Dermis microvascular lymphatic vessel endothelial cell (primary cell): ENCODE data around the gene PRSS8. TPM values are rescaled to one million over a fixed set of nuclear protein-coding genes. Genes with fewer than 3 reads are reported as not detected.
"Not testable (repeated sequence)": the region's sequence is repeated elsewhere in the genome, so short reads cannot be mapped to it uniquely, and the experiment has no call there.

ENCODE experiments used
- DNase-seq, 2 donors: peaks; one replicate each; pipeline versions ENCODE4 v3.0.0 to v3.0.0-alpha.2; 2010; ENCODE audit warnings: low read depth in 2 of 2
- total RNA-seq: library from RNA; depleted of rRNA; stranded (reverse); fragments of >200 nt; gene quantifications from 2 replicates; pipeline ENCODE4 v1.2.1, GENCODE V29; 2014

PRSS8 gene
- total RNA-seq: not detected in 2 replicates

DNA sequence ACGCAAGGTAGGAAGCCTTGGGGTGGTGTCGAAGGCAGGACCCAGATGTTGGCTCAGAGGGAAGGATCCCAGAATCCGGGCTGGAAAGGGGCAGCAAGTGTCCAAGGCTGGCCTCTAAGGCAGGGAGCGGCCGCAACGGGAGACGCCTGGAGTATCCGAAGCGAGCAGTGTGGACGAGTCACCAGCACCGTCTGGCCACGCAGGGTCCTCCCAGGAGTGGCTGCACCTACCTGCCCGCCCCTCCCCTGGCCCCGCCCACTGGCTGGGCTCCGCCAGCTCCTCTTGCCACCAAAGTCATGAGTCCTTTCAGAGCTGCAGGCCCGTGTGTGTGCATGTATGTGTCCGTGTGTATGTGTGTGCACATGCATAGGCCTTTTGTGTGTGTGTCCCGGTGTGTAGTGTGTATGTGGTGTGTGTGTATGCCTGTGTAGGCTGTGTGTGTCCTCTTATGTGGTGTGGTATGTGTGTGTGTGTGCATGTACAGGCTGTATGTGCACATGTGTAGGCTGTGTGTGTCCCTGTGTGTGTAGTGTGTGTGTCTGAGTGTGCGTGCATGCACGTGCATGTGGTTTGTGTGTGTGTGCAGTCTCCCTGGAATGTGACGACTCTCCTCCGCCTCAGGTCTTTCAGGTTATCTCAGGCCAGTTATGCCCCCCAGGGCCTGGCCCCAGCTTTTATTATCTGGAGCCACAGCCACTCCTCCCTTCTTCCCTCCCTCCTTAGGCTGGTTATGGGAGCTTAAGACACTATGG lies at the start of gene PRSS8:
TSS of gene PRSS8 (minus strand) at position 193 of the 752 bp plus-strand sequence. CDS start 229 bp downstream, outside the sequence.
- DNase-seq: no peak

DNA sequence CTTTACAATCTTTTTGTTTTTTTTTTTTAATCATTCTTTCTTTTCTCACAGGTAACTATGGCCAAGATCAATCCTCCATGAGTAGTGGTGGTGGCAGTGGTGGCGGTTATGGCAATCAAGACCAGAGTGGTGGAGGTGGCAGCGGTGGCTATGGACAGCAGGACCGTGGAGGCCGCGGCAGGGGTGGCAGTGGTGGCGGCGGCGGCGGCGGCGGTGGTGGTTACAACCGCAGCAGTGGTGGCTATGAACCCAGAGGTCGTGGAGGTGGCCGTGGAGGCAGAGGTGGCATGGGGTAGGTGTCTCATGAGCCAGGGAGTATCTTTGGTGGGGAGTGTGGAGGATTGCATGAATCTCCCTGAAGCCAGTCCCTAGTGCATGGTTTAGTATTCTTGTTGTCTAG lies 49.4 kb upstream of the PRSS8 start:
- DNase-seq: no peak

DNA sequence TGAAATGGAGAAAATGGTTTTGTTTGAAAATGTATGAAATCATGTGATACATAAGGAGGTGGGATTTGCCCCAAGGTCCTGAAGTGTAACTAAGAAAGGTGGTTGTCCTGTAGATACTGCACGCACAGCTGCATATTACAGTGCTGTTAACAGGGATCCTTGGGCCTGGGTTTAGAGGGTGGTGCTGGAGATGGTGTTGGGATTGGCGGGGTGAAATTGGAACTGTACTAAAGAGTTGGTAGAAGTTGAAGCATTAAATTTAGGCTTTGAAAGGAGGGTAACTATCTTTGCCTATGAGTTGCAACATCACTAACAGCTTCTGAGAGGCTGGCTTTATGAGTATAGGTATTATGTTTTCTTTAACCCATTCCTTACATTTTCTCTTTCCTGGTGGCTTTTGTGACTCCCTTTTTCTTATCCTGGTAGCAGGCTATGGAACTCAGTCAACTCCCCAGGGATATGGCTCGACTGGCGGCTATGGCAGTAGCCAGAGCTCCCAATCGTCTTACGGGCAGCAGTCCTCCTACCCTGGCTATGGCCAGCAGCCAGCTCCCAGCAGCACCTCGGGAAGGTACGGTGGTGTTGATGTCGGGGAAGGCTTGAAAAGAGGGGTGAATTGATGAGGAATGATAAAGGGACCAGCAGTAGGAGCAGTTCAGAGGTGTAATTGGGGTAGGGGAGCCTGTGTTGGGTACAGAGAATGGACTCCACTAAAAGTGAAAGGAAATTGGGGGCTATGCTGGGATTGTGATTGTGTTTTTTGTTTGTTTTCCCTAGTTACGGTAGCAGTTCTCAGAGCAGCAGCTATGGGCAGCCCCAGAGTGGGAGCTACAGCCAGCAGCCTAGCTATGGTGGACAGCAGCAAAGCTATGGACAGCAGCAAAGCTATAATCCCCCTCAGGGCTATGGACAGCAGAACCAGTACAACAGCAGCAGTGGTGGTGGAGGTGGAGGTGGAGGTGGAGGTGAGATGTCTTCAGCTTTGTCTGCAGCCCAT lies 48.2 kb upstream of the PRSS8 start:
- no peak for DNase-seq

DNA sequence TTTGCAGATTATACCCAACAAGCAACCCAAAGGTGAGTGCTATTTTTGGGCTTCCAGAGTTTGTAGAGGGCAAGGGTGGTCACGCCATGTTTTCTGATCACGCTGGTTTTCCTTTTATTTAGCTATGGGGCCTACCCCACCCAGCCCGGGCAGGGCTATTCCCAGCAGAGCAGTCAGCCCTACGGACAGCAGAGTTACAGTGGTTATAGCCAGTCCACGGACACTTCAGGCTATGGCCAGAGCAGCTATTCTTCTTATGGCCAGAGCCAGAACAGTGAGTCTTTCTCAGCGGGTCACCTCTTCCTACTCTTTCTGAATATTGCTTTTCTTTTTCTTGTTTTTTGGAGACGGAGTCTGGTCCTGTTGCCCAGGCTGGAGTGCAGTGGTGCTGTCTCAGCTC lies 46.9 kb upstream of the PRSS8 start:
- DNase-seq: no peak

DNA sequence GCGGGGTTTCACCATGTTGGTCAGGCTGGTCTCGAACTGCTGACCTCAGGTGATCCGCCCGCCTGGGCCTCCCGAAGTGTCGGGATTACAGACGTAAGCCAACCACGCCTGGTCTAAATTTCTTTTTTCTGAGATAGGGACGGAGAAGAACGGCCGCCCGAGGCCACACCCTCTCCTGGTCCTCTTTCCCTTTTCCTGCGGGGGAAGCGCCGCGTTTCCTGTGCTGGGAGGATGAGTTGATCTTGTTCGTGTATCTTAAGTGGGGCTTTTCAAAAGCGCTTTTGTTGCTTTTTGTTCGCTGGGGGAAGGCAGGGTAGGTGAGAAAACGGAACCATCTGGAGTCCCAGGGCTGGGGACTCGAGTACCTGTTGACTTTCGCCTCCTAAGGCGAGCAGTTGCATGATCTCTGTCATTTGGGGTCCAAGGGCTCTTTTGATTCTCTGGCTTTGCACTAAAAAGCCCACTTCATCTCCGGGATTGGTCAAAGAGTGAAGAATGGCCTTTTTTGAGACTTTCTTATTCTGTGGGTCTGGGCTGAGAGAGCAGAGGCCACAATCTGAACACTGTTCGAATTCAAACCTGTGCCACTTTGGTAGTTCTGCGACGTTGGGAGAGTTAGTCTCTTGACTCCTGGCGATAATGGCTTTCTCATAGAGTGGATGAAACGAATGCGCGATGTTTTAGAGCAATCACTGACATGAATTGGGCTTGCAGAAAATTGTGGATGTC lies 45.7 kb upstream of the PRSS8 start:
- peak; percentile 12 to 66 for DNase-seq

DNA sequence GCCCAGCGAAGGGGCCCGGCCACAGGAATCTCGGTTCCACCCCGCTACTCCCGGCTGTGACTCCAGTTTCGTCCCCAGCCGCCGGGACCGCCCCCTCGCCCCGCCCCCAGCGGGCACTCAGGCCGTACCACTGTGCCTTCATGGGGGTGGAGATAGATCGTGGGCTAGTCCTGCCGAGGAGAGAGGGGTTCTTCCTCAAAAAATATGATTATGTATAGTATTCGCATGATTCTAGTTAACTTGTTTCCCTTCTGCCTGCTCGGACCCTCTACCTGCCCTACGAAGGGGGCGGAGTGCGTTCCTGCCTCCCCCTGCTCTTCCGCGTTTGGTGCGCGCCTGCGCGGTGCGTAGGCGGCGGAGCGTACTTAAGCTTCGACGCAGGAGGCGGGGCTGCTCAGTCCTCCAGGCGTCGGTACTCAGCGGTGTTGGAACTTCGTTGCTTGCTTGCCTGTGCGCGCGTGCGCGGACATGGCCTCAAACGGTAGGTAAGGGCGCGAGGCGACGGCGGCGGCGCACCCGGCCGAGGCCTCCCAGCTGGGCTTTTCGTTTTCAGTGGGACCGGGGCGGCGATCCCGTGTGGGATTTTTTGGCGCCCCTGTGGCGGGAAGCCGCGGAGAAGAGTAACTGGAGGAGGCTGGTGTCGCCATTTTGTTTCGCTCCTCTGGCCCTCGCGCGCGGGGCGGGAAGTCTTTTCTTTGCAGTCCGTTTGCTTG lies 44.4 kb upstream of the PRSS8 start, which contains the start of gene FUS:
TSS of gene FUS (plus strand) at position 393 of the 713 bp plus-strand sequence. CDS start at position 469, 76 bp downstream.
- DNase-seq: peak; percentile 82 to 90

DNA sequence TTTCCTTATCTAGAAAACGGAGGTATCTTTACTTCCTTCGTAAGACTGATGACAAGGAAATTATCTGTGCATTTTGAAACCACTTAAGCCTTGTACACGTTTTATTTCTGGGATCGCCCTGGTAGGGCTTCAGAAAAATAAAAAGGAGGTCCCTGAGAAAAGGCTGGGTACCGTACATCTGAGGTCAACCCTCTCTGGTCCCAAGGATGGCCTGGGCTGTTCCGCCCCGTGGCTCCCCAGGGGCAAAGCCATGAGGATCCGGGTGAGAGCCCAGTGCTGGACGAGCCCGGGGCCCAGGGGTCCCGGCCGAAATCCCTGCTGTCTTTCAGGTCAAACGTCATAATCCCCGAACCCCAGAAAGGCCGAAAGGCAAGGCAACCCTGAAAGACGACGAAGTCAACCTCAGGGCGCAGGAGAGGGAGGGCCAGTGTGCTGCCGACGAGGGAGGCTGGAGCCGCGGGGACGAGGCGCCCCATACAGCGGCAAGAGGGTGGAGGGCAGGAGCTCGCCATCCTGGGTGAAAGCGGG lies 43.8 kb upstream of the PRSS8 start:
- DNase-seq: no peak

DNA sequence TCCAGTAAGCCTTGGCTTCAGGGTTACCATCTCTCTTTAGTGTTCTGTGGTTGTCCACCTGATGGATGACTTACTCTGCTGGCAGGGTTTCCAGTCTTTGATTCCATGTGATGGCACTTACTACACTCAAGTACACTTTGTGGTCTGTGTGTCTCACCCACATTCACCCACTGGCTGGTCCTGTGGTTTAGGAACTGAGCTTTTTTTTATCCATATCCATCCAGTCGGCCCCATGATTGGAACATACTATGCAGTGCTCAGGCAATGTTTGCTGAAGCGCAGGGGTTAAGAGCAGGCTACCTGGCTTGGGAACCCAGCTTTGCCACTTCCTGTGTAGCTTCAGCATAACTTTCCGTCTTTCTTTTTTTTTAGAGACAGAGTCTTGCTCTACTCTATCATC lies 41.6 kb upstream of the PRSS8 start:
- DNase-seq: no peak

DNA sequence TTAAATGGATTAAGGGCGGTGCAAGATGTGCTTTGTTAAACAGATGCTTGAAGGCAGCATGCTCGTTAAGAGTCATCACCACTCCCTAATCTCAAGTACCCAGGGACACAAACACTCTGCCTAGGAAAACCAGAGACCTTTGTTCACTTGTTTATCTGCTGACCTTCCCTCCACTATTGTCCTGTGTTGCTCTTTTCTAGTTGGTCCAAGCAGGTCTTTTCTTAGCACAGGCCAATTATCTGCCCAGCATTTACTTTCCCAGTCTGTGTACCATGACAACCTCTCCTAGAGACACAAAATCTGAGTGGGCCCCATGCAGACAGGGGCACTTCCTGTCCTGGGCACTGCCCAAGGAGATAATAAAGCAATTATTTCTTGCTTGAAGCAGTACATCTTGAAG lies 34.5 kb upstream of the PRSS8 start:
- DNase-seq: not testable (repeated sequence)

DNA sequence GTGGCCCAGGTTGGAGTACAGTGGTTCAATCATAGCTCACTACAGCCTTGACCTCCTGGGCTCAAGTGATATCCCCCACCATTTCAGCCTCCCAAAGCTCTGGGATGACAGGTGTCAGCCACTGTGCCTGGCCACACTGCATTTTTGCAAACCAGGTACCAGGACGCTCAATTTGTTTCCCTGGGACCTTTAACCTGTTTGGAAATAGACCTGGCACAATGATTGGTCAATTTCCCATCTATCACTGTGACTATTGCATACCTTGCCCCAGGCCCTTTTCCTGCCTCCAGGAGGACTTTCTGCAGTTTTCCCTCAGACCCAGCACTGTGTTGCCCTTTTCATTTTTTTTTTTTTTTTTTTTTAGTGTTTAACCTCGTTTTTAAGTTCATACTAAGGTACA lies 33.3 kb upstream of the PRSS8 start:
- DNase-seq: no peak

DNA sequence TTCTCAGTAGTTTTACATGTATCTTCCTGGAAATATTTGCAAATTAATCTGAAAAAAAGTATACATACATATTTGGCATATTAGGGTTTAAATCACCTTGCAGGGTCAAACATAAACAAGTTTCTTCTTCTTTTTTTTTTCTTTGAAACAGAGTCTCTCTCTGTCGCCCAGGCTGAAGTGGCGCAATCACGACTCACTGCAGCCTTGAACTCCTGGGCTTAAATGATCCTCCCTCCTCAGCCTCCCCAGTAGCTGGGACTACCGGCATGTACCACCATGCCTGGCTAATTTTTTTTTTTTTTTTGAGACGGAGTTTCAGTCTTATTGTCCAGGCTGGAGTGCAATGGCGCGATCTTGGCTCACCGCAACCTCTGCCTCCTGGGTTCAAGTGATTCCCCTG lies 31.8 kb upstream of the PRSS8 start:
- DNase-seq: no peak

DNA sequence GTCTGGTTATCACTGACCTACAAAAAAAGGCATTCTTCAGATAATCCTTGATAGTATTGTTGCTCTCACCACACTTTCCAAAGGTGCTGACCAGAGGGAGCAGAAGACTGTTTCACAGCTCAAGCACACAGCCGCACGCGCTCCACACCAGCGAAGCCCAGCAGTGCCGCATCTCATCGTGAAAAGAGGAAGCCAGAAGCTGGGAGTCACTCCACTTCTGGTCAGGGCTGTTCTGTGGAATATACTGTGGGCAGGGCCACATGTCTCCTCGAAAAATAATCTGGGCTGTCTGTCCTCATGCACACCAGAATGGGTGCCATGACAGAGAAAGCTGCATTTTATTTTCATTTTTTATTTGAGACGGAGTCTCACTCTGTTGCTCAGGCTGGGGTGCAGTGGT lies 21.6 kb upstream of the PRSS8 start:
- DNase-seq: no peak

DNA sequence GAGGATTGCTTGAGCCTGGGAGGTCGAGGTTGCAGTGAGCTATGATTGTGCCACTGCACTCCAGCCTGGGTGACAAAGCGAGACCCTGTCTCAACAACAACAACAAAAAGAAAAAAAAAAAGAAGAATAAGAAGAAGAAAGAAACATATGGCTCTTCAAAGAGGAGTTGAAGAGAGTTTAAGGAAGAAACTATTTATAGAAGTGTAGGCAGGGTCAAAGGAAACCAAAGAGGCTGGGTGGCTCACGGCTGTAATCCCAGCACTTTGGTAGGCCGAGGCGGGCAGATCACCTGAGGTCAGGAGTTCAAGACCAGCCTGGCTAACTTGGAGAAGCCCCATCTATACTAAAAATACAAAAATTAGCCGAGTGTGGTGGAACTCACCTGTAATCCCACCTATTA lies 15.4 kb upstream of the PRSS8 start:
- not testable (repeated sequence) for DNase-seq

DNA sequence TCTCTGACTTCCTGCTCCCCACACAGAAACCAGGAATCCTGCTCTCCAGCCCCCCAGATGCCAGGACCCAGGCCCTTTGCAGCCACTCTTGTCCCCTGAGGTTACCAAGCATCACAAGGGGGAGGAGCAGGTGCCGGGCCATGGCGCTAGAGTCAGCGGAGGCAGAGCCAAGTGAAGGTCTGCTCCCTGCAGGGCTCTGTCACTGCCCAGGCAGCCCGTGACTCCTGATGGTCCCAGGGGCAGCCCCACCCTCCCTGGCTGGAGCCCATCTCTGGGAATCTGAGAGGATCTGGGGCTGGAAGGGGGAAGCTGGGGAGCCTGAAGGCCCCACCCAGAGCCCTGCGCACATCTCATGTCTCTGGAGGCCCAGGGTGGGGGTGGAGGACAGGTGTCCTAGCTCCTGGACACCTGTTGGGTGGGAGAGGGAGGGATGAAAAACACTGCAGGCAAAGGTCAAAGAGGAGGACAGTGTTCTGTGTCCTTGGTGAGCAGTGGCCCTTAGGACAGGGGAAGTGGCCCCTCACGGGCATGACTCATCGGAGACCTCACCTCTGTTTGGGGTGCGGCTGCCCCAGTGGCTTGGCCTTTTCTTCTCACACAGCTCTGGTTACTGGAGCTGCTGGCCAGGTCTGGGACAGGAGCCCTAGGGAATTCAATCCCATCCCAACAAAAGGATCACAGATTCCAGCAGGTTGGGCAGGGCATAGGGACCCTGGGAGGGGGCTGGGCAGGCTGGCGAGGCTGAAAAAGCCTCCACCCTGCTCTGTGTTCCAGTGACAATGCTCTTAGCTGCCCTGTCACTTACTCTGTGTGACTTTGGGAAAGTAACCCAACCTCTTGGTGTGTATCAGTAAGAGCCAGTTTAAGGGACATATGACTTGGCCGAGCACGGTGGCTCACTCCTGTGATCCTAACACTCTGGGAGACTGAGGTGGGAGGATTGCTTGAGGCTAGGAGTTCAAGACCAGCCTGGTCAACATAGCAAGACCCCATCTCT lies 14.7 kb upstream of the PRSS8 start, which contains the start of gene PRSS36:
TSS of gene PRSS36 (minus strand) at position 173 of the 997 bp plus-strand sequence. CDS start at position 142, 31 bp downstream.
- no peak for DNase-seq

DNA sequence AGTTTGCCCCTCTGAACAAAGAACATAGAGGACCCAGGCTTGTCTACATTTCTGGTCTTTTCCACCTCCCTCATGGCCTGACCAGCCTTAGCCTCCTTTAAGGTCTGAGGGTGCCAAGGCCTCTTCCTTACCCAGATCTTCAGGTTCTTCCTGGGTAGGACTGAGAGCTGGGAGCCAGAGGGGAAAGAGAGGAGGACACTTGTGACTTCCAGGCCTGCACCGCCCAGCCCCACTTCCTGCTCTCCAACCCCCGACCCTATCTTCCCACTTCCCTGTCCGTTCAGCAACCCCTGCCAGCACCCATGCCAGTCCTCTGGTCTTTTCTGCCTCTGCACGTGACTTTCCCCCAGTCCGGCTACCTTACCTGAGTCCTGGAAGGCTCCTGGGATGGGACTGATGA lies 13.8 kb upstream of the PRSS8 start:
- no peak for DNase-seq

DNA sequence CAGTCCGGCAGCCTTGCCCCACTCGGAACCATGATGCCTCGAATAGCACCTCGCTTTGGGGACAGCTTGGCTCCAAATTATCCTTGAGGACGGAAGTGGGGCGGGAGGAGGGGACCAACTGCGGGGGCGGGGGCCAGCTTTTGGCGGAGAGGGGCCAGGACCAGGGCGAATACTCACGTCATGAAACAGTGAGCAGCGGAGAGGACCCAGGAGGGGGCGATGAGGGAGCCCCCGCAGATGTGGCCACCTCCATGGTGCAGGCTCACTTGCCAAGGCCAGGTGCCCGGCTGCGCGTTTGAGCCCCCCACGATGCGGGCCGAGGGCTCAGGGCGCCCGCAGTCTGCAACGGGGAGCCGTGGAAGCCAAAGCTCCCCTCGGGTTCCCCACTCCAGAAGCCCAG lies 13.4 kb upstream of the PRSS8 start:
- DNase-seq: no peak

DNA sequence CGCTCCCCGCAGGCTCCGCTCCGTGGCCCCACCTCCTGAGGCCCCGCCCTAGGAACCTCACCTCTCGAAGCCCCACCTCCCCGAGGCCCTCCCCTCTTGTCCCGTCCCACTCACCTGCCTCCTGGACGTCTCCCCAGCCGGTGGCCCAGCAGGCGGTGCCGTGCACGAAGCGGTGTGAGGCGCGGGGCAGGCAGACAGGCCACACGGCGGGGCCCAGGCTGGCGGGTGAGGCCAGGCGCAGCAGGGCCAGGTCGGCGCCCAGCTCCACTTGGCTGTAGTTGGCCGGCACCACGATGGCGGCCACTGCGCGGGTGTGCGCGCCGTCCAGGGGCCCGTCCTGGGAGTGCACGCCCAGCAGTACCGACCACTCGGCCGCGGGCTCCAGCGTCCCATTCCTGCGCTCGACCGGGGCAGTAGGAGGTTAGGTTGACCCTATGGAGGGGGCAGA lies 12.8 kb upstream of the PRSS8 start:
- DNase-seq: no peak

DNA sequence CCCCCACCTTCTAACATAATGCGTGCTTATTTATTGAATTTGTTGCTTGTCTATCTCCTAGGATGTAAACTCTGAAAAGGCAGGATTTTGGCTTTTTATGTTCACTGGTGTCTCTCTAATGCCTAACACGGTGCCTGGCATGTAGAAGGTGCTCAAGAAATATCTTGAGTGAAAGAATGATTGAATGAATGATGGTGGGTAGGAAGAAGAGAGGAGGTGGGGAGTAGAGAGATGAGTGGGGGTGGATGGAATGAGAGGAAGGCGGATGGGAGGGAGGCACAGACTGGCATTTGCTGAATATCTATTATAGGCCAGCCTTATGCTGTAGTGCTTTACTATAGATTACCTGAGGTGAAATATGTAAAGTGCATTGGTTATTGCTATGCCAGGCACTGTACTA lies 12.0 kb upstream of the PRSS8 start:
- no peak for DNase-seq

DNA sequence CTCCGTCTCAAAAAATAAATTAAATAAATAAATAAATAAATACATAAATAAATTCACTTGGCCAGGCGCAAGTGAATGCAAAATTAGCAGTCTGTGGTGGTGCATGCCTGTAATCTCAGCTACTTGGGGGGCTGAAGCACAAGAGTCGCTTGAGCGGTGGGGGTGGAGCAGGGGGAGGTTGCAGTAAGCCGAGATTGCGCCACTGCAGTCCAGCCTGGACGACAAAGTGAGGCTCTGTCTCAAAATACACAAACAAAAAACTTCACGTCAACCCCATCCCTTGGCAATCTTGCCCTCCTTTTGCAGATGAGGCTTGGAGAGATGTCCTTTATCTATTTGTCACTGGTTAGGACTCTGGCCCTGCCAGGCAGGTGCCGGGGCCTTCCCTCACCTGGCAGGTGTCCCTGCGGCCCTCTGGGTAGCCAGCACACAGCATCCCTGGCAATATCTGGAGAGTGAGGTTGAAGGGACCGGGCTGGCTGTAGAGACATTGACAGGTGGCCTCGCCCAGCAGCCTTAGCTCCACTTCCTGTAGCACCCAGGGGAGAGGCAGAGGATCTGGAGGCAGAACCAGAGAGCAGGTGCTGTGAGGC lies 10.0 kb upstream of the PRSS8 start:
- DNase-seq: no peak
